Mammary epithelial cell (primary cell): Measurements from ENCODE around the gene RHBDL1.

Experiments
- CTCF ChIP-seq, 2 donors: IDR thresholded peaks in 1 of 2; conservative IDR thresholded peaks in 1 of 2; 2 replicates each; pipeline ENCODE4 v1.5.1; 2011 to 2012; ENCODE audit warnings: inconsistent platforms in 2 of 2, low read length in 2 of 2, mild to moderate bottlenecking in 2 of 2, control low read depth in 1 of 2, low read depth in 1 of 2; ENCODE audit not compliant: insufficient read depth in 1 of 2; ENCODE audit errors: extremely low read depth in 1 of 2
- EZH2 ChIP-seq: IDR thresholded peaks from 2 replicates; pipeline ENCODE4 v1.6.1; 2012; ENCODE audit warnings: low read length, inconsistent platforms, borderline replicate concordance

DNA sequence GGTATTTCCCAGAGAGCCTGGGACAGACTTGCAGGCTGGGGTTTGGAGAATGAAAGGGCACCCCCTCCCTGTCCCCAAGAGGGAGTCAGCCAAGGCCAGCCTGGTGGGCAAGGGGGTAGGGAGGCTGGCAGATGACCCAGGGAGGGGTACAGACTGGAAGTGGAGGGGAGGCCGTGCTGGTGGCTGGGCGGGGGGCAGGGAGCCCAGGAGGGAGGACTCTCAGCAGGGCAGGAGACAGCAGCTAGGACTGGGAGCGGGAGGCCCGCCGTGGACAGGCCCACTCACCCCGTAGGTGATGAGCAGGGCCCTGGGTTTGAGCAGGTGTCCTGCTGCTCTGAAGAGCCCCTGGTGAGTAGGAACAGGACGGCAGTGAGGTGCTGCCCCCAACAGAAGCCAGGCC, 40.5 kb upstream of the RHBDL1 start:
- TF ChIP-seq CTCF (conservative IDR thresholded peaks at IDR 0.05 in 1 of 2, IDR thresholded peaks at IDR 0.05 in 1 of 2; ENCODE audit: extremely low read depth in 1 of 2, insufficient read depth in 1 of 2, low read depth in 1 of 2, low read length in 2 of 2) (no peak), EZH2 (no peak)
